GM23248 (cell line): ENCODE results near the gene CREB3L2. TPM values are rescaled to one million over a fixed set of nuclear protein-coding genes. Genes with fewer than 3 reads are reported as not detected.
A peak's percentile ranks its signal among the peaks of the same experiment; 100 is the strongest.

Experiments used
- DNase-seq: peaks from one replicate; pipeline ENCODE4 v3.0.0-alpha.2; 2015
- H2AFZ ChIP-seq: fragments of 200-600 bp; sonication (generic); 2 replicates; pipeline ENCODE4 v1.6.1; 2016; ENCODE audit warnings: antibody characterized with exemption
- H3F3A ChIP-seq: fragments of 200-600 bp; sonication (generic); 2 replicates; pipeline ENCODE4 v1.6.1; 2016; ENCODE audit warnings: mild to moderate bottlenecking, antibody characterized with exemption, mixed run types; ENCODE audit not compliant: insufficient read depth
- H3K27ac ChIP-seq: fragments of 200-600 bp; sonication (generic); 2 replicates; pipeline ENCODE4 v1.5.1; 2016; ENCODE audit warnings: mild to moderate bottlenecking
- H3K27me3 ChIP-seq: fragments of 200-600 bp; sonication (generic); replicated peaks from 2 replicates; pipeline ENCODE4 v1.6.1; 2016; ENCODE audit warnings: mild to moderate bottlenecking; ENCODE audit not compliant: insufficient read depth
- H3K36me3 ChIP-seq: fragments of 200-600 bp; sonication (generic); 2 replicates; pipeline ENCODE4 v1.6.1; 2016; ENCODE audit warnings: low read depth, mild to moderate bottlenecking
- H3K4me1 ChIP-seq: fragments of 200-600 bp; sonication (generic); 2 replicates; pipeline ENCODE4 v1.6.1; 2016; ENCODE audit warnings: mild to moderate bottlenecking; ENCODE audit not compliant: insufficient read depth
- H3K4me2 ChIP-seq: fragments of 200-600 bp; sonication (generic); one replicate; pipeline ENCODE4 v1.6.1; 2016; ENCODE audit warnings: mild to moderate bottlenecking; ENCODE audit not compliant: unreplicated experiment
- H3K4me3 ChIP-seq: fragments of 200-600 bp; sonication (generic); 2 replicates; pipeline ENCODE4 v1.5.1; 2016; ENCODE audit warnings: mild to moderate bottlenecking
- H3K79me2 ChIP-seq: fragments of 200-600 bp; sonication (generic); 2 replicates; pipeline ENCODE4 v1.6.1; 2016; ENCODE audit warnings: mild to moderate bottlenecking; ENCODE audit not compliant: insufficient read depth
- H3K9ac ChIP-seq: fragments of 200-600 bp; sonication (generic); 2 replicates; pipeline ENCODE4 v1.6.1; 2016; ENCODE audit warnings: mild to moderate bottlenecking
- H3K9me2 ChIP-seq: fragments of 200-600 bp; sonication (generic); 2 replicates; pipeline ENCODE4 v1.6.1; 2016; ENCODE audit warnings: mixed run types, mild to moderate bottlenecking, moderate library complexity; ENCODE audit not compliant: insufficient read depth
- H3K9me3 ChIP-seq: fragments of 200-600 bp; sonication (generic); one replicate; pipeline ENCODE4 v1.6.1; 2017; ENCODE audit warnings: low read depth
- H4K20me1 ChIP-seq: fragments of 200-600 bp; sonication (generic); 2 replicates; pipeline ENCODE4 v1.6.0; 2016; ENCODE audit not compliant: insufficient read depth
- EZH2 ChIP-seq: fragments of 200-600 bp; sonication (generic); IDR thresholded peaks from 2 replicates; pipeline ENCODE4 v1.6.1; 2018; ENCODE audit warnings: antibody characterized with exemption, mild to moderate bottlenecking; ENCODE audit not compliant: insufficient read depth, poor library complexity, severe bottlenecking
- EZH2phosphoT487 ChIP-seq: fragments of 200-600 bp; sonication (generic); IDR thresholded peaks from 2 replicates; pipeline ENCODE4 v1.6.1; 2018; ENCODE audit warnings: antibody characterized with exemption, moderate library complexity, mild to moderate bottlenecking, low read depth; ENCODE audit not compliant: insufficient read depth
- WGBS, 2 experiments: methylation state at CpG; one replicate each; pipeline ENCODE4 v1.1.6; 2015 to 2017; ENCODE audit warnings: low lambda C conversion rate in 2 of 2, low coverage in 1 of 2; ENCODE audit errors: missing lambda C conversion rate in 2 of 2; 5-methylcytosine and 5-hydroxymethylcytosine counted together
- in situ Hi-C: fragments of 300-500 bp; cut with MboI; formaldehyde crosslinking; loops from 2 replicates; pipeline ENCODE4 v1.15.0; 2020
- polyA plus RNA-seq: library from polyadenylated mRNA; unstranded; fragments of >200 nt; fragmentation: Nextera tagmentation; extraction: Ambion mirVana; gene quantifications from 2 replicates; pipeline ENCODE4 v1.2.1, GENCODE V29; 2016
- total RNA-seq: library from RNA; depleted of rRNA; stranded (reverse); fragments of >200 nt; shearing (Covaris generic); gene quantifications from 2 replicates; pipeline ENCODE4 v1.2.3, GENCODE V29; 2014

Gene CREB3L2
- total and polyA plus RNA-seq, 2 experiments from 2014 or later = 43.7 to 53.7 TPM

GRCh38 chr7:137961200-137962177 is 40.4 kb downstream of the CREB3L2 start:
- Histone ChIP-seq H3K36me3 (0 out of 2 replicates have a peak, but pooled peaks cover 16% of the 10 kb centered on the region), H3K9me3 (no peaks in the 10 kb centered on the region), H3K27ac (peak overlapping the region; percentile 59), H3K27me3 (no peaks in the 10 kb centered on the region), H3K9me2 (no peaks in the 10 kb centered on the region), H3F3A (peaks cover 71% of the 10 kb centered on the region), H3K79me2 (peaks cover 100% of the 10 kb centered on the region), H3K4me2 (no peak overlapping the region), H3K4me3 (no peak overlapping the region), H4K20me1 (no peaks in the 10 kb centered on the region), H2AFZ (no peak overlapping the region), H3K4me1 (peaks cover 45% of the 10 kb centered on the region), H3K9ac (peak overlapping the region; percentile 29; the same call in 1 of the 2 replicates)
- peak; percentile 86 for DNase-seq
- 88% methylated on average over 11 of the region's 11 CpGs for WGBS, 2 experiments
- in situ Hi-C loops = no loop called here
- TF ChIP-seq EZH2phosphoT487 (no peak), EZH2 (no peak)

GRCh38 chr7:137960020-137960419 is 41.9 kb downstream of the CREB3L2 start:
- no peak overlapping the region for H3K9ac ChIP-seq
- no peak overlapping the region for H3K4me2 ChIP-seq
- H3K27me3 ChIP-seq = no peaks in the 10 kb centered on the region
- no peak overlapping the region for H2AFZ ChIP-seq
- H3K9me3 ChIP-seq = no peaks in the 10 kb centered on the region
- in situ Hi-C loops = no loop called here
- peak overlapping the region; percentile 13; the same call in 1 of the 2 replicates for H3K27ac ChIP-seq
- H3K36me3 ChIP-seq = 0 out of 2 replicates have a peak, but pooled peaks cover 16% of the 10 kb centered on the region
- peaks cover 71% of the 10 kb centered on the region for H3F3A ChIP-seq
- DNase-seq = no peak
- H4K20me1 ChIP-seq = no peaks in the 10 kb centered on the region
- no peak for TF ChIP-seq EZH2phosphoT487
- no peak for TF ChIP-seq EZH2
- H3K4me3 ChIP-seq = no peak overlapping the region
- WGBS, 2 experiments = 97 to 100% methylated on average over 1 of the region's 1 CpG
- H3K4me1 ChIP-seq = peaks cover 43% of the 10 kb centered on the region
- no peaks in the 10 kb centered on the region for H3K9me2 ChIP-seq
- H3K79me2 ChIP-seq = peaks cover 100% of the 10 kb centered on the region

- no peak overlapping the region for H3K4me3 ChIP-seq
- no peaks in the 10 kb centered on the region for H3K9me3 ChIP-seq
- H3K27ac ChIP-seq = peak overlapping the region; percentile 86
- no peak for DNase-seq
- H3K36me3 ChIP-seq = 0 out of 2 replicates have a peak, but pooled peaks cover 15% of the 10 kb centered on the region
- no peak overlapping the region for H3K4me2 ChIP-seq
- no peaks in the 10 kb centered on the region for H3K9me2 ChIP-seq
- no peaks in the 10 kb centered on the region for H3K27me3 ChIP-seq
- no peaks in the 10 kb centered on the region for H4K20me1 ChIP-seq
- no peak for TF ChIP-seq EZH2phosphoT487
- TF ChIP-seq EZH2 = no peak
- WGBS, 2 experiments = 89 to 96% methylated on average over 4 of the region's 4 CpGs
- peaks cover 79% of the 10 kb centered on the region for H3F3A ChIP-seq
- H2AFZ ChIP-seq = no peak overlapping the region
- peaks cover 100% of the 10 kb centered on the region for H3K79me2 ChIP-seq
- in situ Hi-C loops = no loop called here
- H3K9ac ChIP-seq = peak overlapping the region; percentile 25
- peaks cover 55% of the 10 kb centered on the region for H3K4me1 ChIP-seq
Measured at GRCh38 chr7:137958470-137959431, 43.1 kb downstream of the CREB3L2 start.

GRCh38 chr7:137957887-137958286 is 44.0 kb downstream of the CREB3L2 start:
- WGBS, 2 experiments = 60 to 64% methylated on average over 3 of the region's 3 CpGs
- peak; percentile 80 for DNase-seq
- Histone ChIP-seq H4K20me1 (no peaks in the 10 kb centered on the region), H3K27ac (peak overlapping the region; percentile 86), H3K9me3 (no peaks in the 10 kb centered on the region), H2AFZ (no peak overlapping the region), H3K79me2 (peaks cover 100% of the 10 kb centered on the region), H3K4me3 (no peak overlapping the region), H3K9me2 (no peaks in the 10 kb centered on the region), H3F3A (peaks cover 79% of the 10 kb centered on the region), H3K36me3 (0 out of 2 replicates have a peak, but pooled peaks cover 7% of the 10 kb centered on the region), H3K9ac (peak overlapping the region; percentile 25), H3K4me2 (no peak overlapping the region), H3K27me3 (no peaks in the 10 kb centered on the region), H3K4me1 (peaks cover 60% of the 10 kb centered on the region)
- in situ Hi-C loops = no loop called here
- TF ChIP-seq EZH2phosphoT487 (no peak), EZH2 (no peak)
